Motor neuron (in vitro differentiated cells): ENCODE measurements around the gene BIRC5. TPM values are rescaled to one million over a fixed set of nuclear protein-coding genes. Genes with fewer than 3 reads are reported as not detected.

Source experiments
- ATAC-seq, 8 experiments: fragments of 200-7000 bp; cut with Tn5 transposase; replicated peaks in 6 of 8; 2 replicates each; pipeline ENCODE4 v1.8.0; 2021; ENCODE audit warnings: mild to moderate bottlenecking in 8 of 8, moderate library complexity in 8 of 8
- H3K27ac ChIP-seq, 2 donors: fragments of 250-450 bp; sonication (Bioruptor Pico); 2 replicates each; pipeline ENCODE4 v1.9.0; 2021; ENCODE audit warnings: antibody characterized with exemption in 2 of 2, mild to moderate bottlenecking in 2 of 2, moderate library complexity in 1 of 2
- H3K4me1 ChIP-seq, 2 donors: fragments of 250-450 bp; sonication (Bioruptor Pico); replicated peaks in 1 of 2; 2 replicates each; pipeline ENCODE4 v1.6.1; 2021; ENCODE audit warnings: antibody characterized with exemption in 2 of 2, mild to moderate bottlenecking in 2 of 2, moderate library complexity in 1 of 2
- H3K4me3 ChIP-seq, 5 donors: fragments of 250-450 bp; sonication (Bioruptor Pico); 2 replicates each; pipeline ENCODE4 v1.9.0; 2021; ENCODE audit warnings: antibody characterized with exemption in 5 of 5, mild to moderate bottlenecking in 5 of 5, moderate library complexity in 4 of 5
- WGBS, 10 experiments: fragments of 450-650 bp; shearing (Covaris generic); methylation state at CpG; one replicate each; pipeline ENCODE4 v1.0.0; 2022; 5-methylcytosine and 5-hydroxymethylcytosine counted together
- in situ Hi-C, 9 experiments: fragments of 400-800 bp; cut with MboI; loops; one replicate each; pipeline ENCODE4 v1.15.0; 2021; ENCODE audit warnings: low sequenced_read_pairs in 9 of 9, low pct_unique_long_range_greater_than_20kb in 2 of 9; ENCODE audit not compliant: unreplicated experiment in 9 of 9
- total RNA-seq, 8 experiments: library from RNA; unstranded; fragments of 300-600 nt; gene quantifications; 2 replicates each; pipeline versions ENCODE4 v1.2.3 to v1.2.4, GENCODE V29; 2022

The BIRC5 gene
- total RNA-seq, 8 experiments from 2014 or later: 0.46 to 72.6 (median 3.1) TPM

DNA sequence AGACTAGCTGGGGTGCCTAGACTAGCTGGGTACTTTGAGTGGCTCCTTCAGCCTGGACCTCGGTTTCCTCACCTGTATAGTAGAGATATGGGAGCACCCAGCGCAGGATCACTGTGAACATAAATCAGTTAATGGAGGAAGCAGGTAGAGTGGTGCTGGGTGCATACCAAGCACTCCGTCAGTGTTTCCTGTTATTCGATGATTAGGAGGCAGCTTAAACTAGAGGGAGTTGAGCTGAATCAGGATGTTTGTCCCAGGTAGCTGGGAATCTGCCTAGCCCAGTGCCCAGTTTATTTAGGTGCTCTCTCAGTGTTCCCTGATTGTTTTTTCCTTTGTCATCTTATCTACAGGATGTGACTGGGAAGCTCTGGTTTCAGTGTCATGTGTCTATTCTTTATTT, 9.0 kb downstream of the BIRC5 start:
- in situ Hi-C loops: no loop called here
- Histone ChIP-seq H3K27ac (no peak overlapping the region), H3K4me1 (peaks cover 21 to 31% of the 10 kb centered on the region in 2 donors), H3K4me3 (no peak overlapping the region)
- 83 to 100% (median 100%) methylated on average over 1 to 3 of the region's 4 CpGs; no CpG with 5 or more reads in 5 of the 10 experiments for WGBS, 10 experiments
- no peak for ATAC-seq

DNA sequence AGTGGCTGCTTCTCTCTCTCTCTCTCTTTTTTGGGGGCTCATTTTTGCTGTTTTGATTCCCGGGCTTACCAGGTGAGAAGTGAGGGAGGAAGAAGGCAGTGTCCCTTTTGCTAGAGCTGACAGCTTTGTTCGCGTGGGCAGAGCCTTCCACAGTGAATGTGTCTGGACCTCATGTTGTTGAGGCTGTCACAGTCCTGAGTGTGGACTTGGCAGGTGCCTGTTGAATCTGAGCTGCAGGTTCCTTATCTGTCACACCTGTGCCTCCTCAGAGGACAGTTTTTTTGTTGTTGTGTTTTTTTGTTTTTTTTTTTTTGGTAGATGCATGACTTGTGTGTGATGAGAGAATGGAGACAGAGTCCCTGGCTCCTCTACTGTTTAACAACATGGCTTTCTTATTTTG, 9.7 kb downstream of the BIRC5 start:
- no peak overlapping the region for H3K27ac ChIP-seq
- H3K4me3 ChIP-seq: no peak overlapping the region
- in situ Hi-C loops: no loop called here
- H3K4me1 ChIP-seq: peaks cover 24 to 36% of the 10 kb centered on the region in 2 donors
- 93 to 100% (median 100%) methylated on average over 2 to 3 of the region's 3 CpGs; no CpG with 5 or more reads in 5 of the 10 experiments for WGBS, 10 experiments
- no peak for ATAC-seq

DNA sequence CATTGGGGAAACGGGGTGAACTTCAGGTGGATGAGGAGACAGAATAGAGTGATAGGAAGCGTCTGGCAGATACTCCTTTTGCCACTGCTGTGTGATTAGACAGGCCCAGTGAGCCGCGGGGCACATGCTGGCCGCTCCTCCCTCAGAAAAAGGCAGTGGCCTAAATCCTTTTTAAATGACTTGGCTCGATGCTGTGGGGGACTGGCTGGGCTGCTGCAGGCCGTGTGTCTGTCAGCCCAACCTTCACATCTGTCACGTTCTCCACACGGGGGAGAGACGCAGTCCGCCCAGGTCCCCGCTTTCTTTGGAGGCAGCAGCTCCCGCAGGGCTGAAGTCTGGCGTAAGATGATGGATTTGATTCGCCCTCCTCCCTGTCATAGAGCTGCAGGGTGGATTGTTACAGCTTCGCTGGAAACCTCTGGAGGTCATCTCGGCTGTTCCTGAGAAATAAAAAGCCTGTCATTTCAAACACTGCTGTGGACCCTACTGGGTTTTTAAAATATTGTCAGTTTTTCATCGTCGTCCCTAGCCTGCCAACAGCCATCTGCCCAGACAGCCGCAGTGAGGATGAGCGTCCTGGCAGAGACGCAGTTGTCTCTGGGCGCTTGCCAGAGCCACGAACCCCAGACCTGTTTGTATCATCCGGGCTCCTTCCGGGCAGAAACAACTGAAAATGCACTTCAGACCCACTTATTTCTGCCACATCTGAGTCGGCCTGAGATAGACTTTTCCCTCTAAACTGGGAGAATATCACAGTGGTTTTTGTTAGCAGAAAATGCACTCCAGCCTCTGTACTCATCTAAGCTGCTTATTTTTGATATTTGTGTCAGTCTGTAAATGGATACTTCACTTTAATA, 10.4 kb downstream of the BIRC5 start:
- Histone ChIP-seq H3K27ac (peak overlapping the region; percentile 58 to 65), H3K4me3 (no peak overlapping the region), H3K4me1 (peaks cover 24 to 36% of the 10 kb centered on the region in 2 donors)
- peak in 5 of 8 experiments; percentile 68 to 89 (median 88) for ATAC-seq
- in situ Hi-C loops: no loop called here
- WGBS, 10 experiments: 50 to 100% (median 68%) methylated on average over 1 to 15 of the region's 27 CpGs; no CpG with 5 or more reads in 1 of the 10 experiments

DNA sequence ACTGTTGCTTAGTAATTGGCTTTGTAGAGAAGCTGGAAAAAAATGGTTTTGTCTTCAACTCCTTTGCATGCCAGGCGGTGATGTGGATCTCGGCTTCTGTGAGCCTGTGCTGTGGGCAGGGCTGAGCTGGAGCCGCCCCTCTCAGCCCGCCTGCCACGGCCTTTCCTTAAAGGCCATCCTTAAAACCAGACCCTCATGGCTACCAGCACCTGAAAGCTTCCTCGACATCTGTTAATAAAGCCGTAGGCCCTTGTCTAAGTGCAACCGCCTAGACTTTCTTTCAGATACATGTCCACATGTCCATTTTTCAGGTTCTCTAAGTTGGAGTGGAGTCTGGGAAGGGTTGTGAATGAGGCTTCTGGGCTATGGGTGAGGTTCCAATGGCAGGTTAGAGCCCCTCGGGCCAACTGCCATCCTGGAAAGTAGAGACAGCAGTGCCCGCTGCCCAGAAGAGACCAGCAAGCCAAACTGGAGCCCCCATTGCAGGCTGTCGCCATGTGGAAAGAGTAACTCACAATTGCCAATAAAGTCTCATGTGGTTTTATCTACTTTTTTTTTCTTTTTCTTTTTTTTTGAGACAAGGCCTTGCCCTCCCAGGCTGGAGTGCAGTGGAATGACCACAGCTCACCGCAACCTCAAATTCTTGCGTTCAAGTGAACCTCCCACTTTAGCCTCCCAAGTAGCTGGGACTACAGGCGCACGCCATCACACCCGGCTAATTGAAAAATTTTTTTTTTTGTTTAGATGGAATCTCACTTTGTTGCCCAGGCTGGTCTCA, 11.2 kb downstream of the BIRC5 start:
- 90 to 100% (median 93%) methylated on average over 1 to 9 of the region's 16 CpGs; no CpG with 5 or more reads in 1 of the 10 experiments for WGBS, 10 experiments
- in situ Hi-C loops: no loop called here
- H3K27ac ChIP-seq: no peak overlapping the region

DNA sequence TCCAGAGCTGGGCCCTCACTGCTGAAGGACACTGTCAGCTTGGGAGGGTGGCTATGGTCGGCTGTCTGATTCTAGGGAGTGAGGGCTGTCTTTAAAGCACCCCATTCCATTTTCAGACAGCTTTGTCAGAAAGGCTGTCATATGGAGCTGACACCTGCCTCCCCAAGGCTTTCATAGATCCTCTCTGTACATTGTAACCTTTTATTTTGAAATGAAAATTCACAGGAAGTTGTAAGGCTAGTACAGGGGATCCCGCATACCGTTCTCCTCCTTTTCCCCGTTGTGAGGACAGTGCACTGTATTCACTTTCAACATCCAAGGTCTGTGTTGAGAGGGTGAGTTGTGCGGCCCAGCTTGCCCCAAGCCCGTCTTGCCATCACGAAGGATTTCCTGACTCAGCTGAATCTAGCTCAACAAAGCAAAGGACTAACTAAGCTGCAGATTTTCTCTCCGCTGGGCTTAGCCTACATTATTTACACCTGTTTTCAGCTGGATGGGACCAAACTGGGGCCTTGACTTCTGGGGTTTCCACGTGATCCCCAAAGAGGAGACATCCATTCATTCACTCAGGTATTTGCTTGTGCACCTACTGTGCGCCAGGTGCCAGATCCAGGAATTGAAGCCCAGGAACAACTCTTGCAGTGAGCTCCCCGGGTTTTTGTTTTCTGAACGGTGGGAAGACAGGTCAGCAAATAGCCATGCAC, 12.2 kb downstream of the BIRC5 start:
- no peak for ATAC-seq
- in situ Hi-C loops: no loop called here
- WGBS, 10 experiments: 60 to 92% (median 70%) methylated on average over 3 to 10 of the region's 12 CpGs; no CpG with 5 or more reads in 4 of the 10 experiments
- Histone ChIP-seq H3K4me3 (no peak overlapping the region), H3K27ac (no peak overlapping the region), H3K4me1 (peaks cover 27 to 38% of the 10 kb centered on the region in 2 donors)

More for the DNA sequence above, 11.2 kb downstream of the BIRC5 start:
- no peak overlapping the region for H3K4me3 ChIP-seq
- peaks cover 24 to 36% of the 10 kb centered on the region in 2 donors for H3K4me1 ChIP-seq
- ATAC-seq: no peak

DNA sequence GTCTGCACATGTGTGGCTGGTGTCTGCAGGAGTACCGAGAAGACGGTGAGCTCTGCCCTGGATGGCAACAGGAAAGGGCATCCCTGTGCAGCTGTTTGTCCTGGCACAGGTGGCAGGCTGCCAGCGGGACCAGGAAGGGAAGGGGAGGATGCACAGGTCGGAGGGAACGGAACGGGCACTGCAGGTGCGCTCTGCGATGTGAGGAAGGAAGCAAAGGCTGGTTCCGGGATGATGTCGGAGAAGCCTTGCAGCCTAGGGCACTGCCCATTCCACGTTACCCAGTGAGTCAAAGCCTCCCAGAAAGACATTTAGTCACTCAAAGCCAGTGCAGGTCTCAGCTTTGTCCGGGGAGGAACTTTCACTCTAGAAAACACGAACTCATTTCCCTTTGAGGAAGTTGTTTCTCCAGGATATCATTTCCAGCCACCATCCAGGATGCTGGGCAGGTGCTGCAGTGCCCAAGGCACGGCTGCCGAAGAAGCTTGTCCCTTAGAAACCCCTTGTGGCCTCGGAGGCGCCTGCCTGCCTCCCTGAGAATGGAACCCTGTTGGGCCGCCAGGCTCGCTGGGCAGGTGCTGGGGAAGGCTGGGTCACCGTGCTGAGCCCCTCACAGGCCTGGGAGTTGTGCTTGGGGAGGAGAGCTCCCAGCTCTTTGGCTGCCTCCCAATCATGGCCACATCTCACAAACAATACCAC, 12.9 kb downstream of the BIRC5 start:
- WGBS, 10 experiments: 76 to 100% (median 88%) methylated on average over 1 to 6 of the region's 20 CpGs; no CpG with 5 or more reads in 5 of the 10 experiments
- no peak for ATAC-seq
- H3K27ac ChIP-seq: no peak overlapping the region
- no peak overlapping the region for H3K4me3 ChIP-seq
- in situ Hi-C loops: no loop called here
- H3K4me1 ChIP-seq: peaks cover 30 to 43% of the 10 kb centered on the region in 2 donors

DNA sequence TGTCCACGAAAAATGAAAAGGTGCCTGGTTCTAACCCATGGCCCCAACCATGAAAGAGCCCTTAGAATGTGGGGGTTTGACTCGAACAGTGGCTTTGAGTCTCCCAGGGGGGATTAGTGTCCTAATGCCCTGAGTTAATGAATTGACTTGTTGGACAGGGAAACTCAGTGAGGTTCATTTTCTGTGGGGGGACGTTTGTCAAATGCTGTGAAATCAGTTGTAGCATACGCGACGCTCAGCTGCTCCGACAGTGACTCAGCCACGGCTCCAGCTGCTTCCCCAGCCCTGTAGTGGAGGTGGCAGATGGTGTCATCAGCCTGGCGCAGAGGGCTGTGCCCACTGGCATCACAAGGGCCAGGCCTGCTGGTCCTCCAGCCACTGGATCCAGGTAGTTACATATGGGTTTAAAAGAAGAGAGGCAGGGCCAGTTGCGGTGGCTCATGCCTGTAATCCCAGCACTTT, 13.4 kb downstream of the BIRC5 start:
- Histone ChIP-seq H3K4me3 (no peak overlapping the region), H3K4me1 (peaks cover 30 to 49% of the 10 kb centered on the region in 2 donors), H3K27ac (no peak overlapping the region)
- ATAC-seq: peak in 5 of 8 experiments; percentile 13 to 64 (median 33)
- in situ Hi-C loops: no loop called here
- 56 to 100% (median 90%) methylated on average over 1 to 5 of the region's 10 CpGs; no CpG with 5 or more reads in 6 of the 10 experiments for WGBS, 10 experiments

DNA sequence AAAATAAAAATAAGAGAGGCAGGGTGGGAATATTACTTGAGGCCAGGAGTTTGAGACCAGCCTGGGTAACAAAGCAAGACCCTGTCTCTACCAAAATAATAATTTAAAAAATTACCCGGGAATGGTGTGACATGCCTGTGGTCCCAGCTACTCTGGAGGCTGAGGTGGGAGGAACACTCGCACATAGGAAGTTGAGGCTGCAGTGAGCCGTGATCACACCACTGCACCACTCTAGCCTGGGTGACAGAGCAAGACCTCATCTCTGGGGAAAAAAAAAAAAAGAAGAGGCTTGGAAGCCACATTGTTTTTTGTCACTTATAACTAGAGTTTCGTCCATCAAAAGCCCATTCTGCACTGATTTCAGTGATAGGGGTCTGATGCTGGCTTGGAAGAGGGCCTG, 14.1 kb downstream of the BIRC5 start:
- Histone ChIP-seq H3K4me1 (peaks cover 30 to 52% of the 10 kb centered on the region in 2 donors), H3K4me3 (no peak overlapping the region), H3K27ac (no peak overlapping the region)
- WGBS, 10 experiments: 69 to 100% (median 95%) methylated on average over 1 to 4 of the region's 4 CpGs; no CpG with 5 or more reads in 2 of the 10 experiments
- in situ Hi-C loops: no loop called here
- no peak for ATAC-seq

DNA sequence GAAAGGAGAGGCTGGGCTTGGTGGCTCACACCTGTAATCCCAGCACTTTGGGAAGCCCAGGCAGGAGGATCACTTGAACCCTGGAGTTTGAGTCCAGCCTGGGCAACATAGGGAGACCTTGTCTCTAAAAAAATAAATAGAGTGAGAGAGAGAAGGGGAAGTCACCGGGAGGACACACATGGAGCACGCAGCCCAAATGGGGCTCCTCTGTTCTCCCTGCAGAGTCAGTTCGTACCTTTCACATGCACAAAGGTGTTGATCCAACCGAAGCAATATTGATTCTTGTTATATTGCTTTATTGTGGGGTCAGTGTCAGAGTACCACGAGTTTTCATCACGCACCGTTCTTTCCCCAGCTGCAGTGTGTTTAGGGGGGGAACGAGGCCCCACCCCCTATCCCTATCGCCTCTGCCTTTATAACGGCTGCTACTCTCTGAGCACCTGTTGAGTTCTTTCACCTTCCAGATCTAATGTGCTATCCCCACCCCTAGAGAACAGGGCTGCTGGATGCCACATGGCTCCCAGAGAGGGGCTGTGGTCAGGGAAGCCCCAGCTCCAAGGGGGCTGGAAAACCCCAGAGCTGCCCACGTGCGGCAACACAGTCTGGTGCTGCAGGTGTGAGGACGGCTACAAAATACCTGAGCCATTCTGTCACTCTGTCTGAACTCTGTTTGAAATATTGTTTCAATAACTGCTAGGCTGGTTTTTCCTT, 16.4 kb downstream of the BIRC5 start:
- in situ Hi-C loops: no loop called here
- Histone ChIP-seq H3K4me1 (peaks cover 11 to 30% of the 10 kb centered on the region in 2 donors), H3K27ac (no peak overlapping the region), H3K4me3 (no peak overlapping the region)
- WGBS, 10 experiments: 8 to 100% (median 72%) methylated on average over 2 to 9 of the region's 13 CpGs; no CpG with 5 or more reads in 4 of the 10 experiments
- ATAC-seq: no peak

DNA sequence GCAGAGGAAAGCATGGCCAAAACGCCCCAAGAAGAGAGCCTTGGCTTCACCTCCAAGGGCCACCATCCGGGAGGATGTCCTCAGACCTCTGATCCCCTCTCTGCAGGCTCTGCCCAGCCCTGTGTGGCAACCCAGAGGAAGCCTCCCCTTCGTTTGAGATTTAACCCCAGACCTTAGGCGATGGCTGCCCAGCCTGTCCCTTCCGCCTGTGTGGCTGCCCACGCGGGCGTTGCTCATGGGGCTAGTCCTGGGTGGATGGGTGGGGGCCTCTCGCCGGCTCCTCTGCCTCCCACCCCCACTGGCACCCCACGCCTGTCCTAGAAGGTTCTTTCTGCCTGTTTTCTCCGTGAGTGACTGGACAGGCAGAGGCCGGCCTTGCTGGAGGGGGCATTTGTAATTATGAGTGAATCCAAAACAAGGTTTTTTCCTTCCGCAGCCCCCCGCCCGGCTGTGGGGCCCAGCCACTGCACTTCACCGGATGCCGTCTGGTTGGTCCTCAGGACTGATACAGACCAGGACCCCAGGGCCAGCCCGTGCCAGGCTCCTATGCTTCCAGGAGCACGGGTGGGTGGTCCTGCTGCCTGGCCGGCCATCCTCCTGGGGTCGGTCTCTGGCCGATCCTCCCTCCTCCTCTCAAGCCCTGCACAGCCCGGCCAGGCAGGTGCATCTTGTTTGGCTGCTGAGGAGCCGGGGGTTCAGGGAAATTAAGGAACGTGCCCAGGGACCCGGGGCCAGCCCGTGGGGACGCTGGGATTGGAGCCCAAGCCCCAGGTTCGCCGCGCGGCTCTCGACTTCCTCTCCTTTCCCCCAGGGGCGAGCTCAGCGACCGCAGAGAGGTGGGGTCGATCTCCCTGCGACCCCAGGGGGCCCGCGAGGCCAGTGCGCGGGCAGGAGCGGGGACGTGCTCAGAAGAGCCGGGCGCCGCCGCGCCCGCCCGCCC, 17.2 kb downstream of the BIRC5 start, which contains the start of gene TMEM235:
Gene TMEM235 (plus strand): TSS at position 636 of the 940 bp plus-strand sequence. CDS start 393 bp downstream, outside the sequence.
- peak within 1 kb of the TSS in 3 of 5 donors; percentile 10 to 17 (median 10) for H3K4me3 ChIP-seq
- peaks cover 9 to 27% of the 10 kb centered on the region in 2 donors for H3K4me1 ChIP-seq
- 7 to 80% (median 51%) methylated on average over 1 to 11 of the region's 52 CpGs; no CpG with 5 or more reads in 2 of the 10 experiments for WGBS, 10 experiments
- no peak within 1 kb of the TSS for H3K27ac ChIP-seq
- peak in 3 of 8 experiments; percentile 7 to 19 (median 13) for ATAC-seq
- in situ Hi-C loops: no loop called here
